Diencephalon (tissue), 1 donor: Measurements from ENCODE around the gene DRC7. TPM values are rescaled to one million over a fixed set of nuclear protein-coding genes. Genes with fewer than 3 reads are reported as not detected.
A peak's percentile ranks its signal among the peaks of the same experiment; 100 is the strongest.

Experiments
- small RNA-seq: library from RNA; depleted of rRNA; stranded (forward); fragments of <200 nt; gene quantifications from one replicate; pipeline ENCODE3, GENCODE V24; 2014
- total RNA-seq: library from RNA; depleted of rRNA; stranded (reverse); fragments of >200 nt; gene quantifications from one replicate; pipeline ENCODE4 v1.2.3, GENCODE V29; 2014

Gene DRC7
- 3.0 TPM for total RNA-seq

GRCh38 chr16:57694725-57695679 is at the start of gene DRC7:
TSS of gene DRC7 (plus strand) at chr16:57694806. CDS start at chr16:57697950, 3,144 bp downstream.

GRCh38 chr16:57668263-57668571 is 26.4 kb upstream of the DRC7 start, which contains the start of gene ADGRG3:
TSS of gene ADGRG3 (plus strand) at chr16:57668306. CDS start at chr16:57668348, 42 bp downstream.

GRCh38 chr16:57735755-57736418 is 41.3 kb downstream of the DRC7 start, which contains the start of gene KATNB1:
TSS of gene KATNB1 (plus strand) at chr16:57735770. CDS start at chr16:57737244, 1,474 bp downstream.

Small RNAs within 50 kb of the gene (small RNA-seq; reads per million reads assigned to genes)
- 1.2 reads per million, percentile 80 among the genes with 10 or more reads in this experiment for gene MIR6772

Other genes starting within 250 kb of the DRC7 start
- 63.0 TPM for gene CIAPIN1, start 247.4 kb upstream of the DRC7 start, total RNA-seq
- gene COQ9, start 247.3 kb upstream of the DRC7 start, total RNA-seq: 36.4 TPM
- gene POLR2C, start 232.1 kb upstream of the DRC7 start, total RNA-seq: 60.2 TPM
- gene DOK4, start 208.3 kb upstream of the DRC7 start, total RNA-seq: 62.5 TPM
- 1.6 TPM for gene CCDC102A, start 158.2 kb upstream of the DRC7 start, total RNA-seq
- 0.69 TPM for gene ADGRG5, start 152.2 kb upstream of the DRC7 start, total RNA-seq
- gene ADGRG1, start 66.2 kb upstream of the DRC7 start, total RNA-seq: 94.8 TPM
- gene ADGRG3, start 26.5 kb upstream of the DRC7 start, total RNA-seq: 0.23 TPM
- 42.4 TPM for gene KATNB1, start 41.0 kb downstream of the DRC7 start, total RNA-seq
- gene KIFC3, start 107.7 kb downstream of the DRC7 start, total RNA-seq: 31.4 TPM